Neural cell (in vitro differentiated cells): ENCODE measurements around the gene MIGA1.

ENCODE experiments used
- CTCF ChIP-seq: fragments of 450-650 bp; IDR thresholded peaks from 2 replicates; pipeline ENCODE4 v1.5.1; 2014; ENCODE audit warnings: antibody characterized with exemption, mild to moderate bottlenecking, moderate library complexity; ENCODE audit not compliant: poor library complexity, severe bottlenecking
- RAD21 ChIP-seq: fragments of 450-650 bp; conservative IDR thresholded peaks from 2 replicates; pipeline ENCODE4 v1.6.1; 2014; ENCODE audit warnings: antibody characterized with exemption, mild to moderate bottlenecking, moderate library complexity

DNA sequence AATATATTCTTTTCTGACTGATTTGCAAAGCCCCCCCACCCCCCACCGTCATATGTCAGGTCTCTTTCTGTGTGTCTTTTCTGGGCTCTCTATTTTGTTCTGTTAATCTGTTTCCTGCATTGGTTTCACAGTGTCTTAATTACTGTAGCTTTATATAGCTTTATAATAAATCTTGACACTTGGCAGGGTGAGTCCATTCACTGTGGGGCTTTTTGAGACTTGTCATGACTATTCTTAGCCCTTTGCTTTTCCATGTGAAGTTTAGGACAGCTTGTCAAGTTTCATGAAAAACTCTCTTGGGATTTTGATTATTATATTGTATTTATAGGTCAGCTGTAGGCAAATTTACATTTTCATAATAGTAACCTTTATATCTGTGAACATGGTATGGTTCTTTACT lies 50.4 kb downstream of the MIGA1 start:
- no peak for TF ChIP-seq RAD21
- no peak for TF ChIP-seq CTCF
